Brain microvascular endothelial cell (primary cell): ENCODE results near the gene COL5A3.

Experiments used
- DNase-seq: peaks from one replicate; pipeline ENCODE4 v3.0.0-alpha.2; 2020
- H3K27ac ChIP-seq: fragments of 250-450 bp; sonication (Bioruptor Pico); 2 replicates; pipeline ENCODE4 v1.5.1; 2020; ENCODE audit warnings: mild to moderate bottlenecking, moderate library complexity
- H3K27me3 ChIP-seq: fragments of 250-450 bp; sonication (Bioruptor Pico); replicated peaks from 2 replicates; pipeline ENCODE4 v1.5.1; 2020; ENCODE audit warnings: mild to moderate bottlenecking
- H3K36me3 ChIP-seq: fragments of 250-450 bp; sonication (Bioruptor Pico); replicated peaks from 2 replicates; pipeline ENCODE4 v1.5.1; 2020; ENCODE audit warnings: mild to moderate bottlenecking
- H3K4me3 ChIP-seq: 2 replicates; pipeline ENCODE4 v1.5.1; 2011; ENCODE audit warnings: low read depth, mild to moderate bottlenecking, control low read depth, low read length, moderate library complexity
- in situ Hi-C: cut with HindIII; loops from 2 replicates; pipeline ENCODE4 v1.10.0; 2017; ENCODE audit warnings: low sequenced_read_pairs, low pct_ligation_motif_present
- TF ChIP-seq, protein P1 (sequence below): IDR thresholded peaks from 2 replicates; pipeline ENCODE4 v1.5.1; 2011; ENCODE audit warnings: low read depth, mild to moderate bottlenecking, moderate library complexity, low read length, control low read depth, inconsistent platforms; ENCODE audit errors: missing control alignments

COL5A3 gene

DNA sequence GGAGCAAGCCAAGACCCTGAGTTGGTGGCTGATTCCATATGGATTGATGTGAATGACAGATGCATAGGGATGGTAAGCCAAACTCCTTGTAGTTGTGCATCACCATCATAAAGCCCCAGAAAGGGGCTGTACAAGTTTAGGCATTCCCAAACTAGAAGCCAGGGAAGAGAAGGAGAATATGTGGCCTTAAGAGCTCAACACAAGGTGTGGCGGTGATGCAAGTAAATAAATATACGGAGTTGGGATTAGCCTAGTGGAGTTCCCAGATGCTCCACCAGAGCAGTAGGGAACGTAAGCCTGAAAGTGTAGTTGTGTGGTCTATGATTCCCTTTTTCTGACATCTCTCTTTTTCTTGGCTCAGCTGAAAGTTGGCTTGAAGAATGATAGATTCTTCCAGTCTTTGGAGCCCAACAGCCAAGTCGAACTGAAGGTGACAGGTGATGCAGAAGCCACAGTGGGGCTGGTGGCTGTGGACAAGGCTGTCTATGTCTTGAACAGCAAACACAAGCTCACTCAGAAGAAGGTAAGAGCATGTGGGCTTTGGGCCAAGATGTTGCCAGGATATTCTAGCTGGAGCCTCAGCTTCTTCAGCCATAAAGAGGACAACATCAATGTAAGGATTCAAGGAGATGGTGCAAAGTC, 33.1 kb upstream of the COL5A3 start:
- TF ChIP-seq, protein P1, sequence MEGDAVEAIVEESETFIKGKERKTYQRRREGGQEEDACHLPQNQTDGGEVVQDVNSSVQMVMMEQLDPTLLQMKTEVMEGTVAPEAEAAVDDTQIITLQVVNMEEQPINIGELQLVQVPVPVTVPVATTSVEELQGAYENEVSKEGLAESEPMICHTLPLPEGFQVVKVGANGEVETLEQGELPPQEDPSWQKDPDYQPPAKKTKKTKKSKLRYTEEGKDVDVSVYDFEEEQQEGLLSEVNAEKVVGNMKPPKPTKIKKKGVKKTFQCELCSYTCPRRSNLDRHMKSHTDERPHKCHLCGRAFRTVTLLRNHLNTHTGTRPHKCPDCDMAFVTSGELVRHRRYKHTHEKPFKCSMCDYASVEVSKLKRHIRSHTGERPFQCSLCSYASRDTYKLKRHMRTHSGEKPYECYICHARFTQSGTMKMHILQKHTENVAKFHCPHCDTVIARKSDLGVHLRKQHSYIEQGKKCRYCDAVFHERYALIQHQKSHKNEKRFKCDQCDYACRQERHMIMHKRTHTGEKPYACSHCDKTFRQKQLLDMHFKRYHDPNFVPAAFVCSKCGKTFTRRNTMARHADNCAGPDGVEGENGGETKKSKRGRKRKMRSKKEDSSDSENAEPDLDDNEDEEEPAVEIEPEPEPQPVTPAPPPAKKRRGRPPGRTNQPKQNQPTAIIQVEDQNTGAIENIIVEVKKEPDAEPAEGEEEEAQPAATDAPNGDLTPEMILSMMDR: no peak
- Histone ChIP-seq H3K36me3 (no peaks in the 10 kb centered on the region), H3K27me3 (no peaks in the 10 kb centered on the region), H3K27ac (no peak overlapping the region), H3K4me3 (no peak overlapping the region)
- peak; percentile 40 for DNase-seq
- in situ Hi-C loops: no loop called here

GRCh38 chr19:10037809-10038208, 27.5 kb upstream of the COL5A3 start:
- TF ChIP-seq, protein P1: no peak
- Histone ChIP-seq H3K27ac (no peak overlapping the region), H3K36me3 (no peaks in the 10 kb centered on the region), H3K4me3 (no peak overlapping the region), H3K27me3 (peaks cover 9% of the 10 kb centered on the region)
- in situ Hi-C loops: no loop called here
- DNase-seq: no peak

DNA sequence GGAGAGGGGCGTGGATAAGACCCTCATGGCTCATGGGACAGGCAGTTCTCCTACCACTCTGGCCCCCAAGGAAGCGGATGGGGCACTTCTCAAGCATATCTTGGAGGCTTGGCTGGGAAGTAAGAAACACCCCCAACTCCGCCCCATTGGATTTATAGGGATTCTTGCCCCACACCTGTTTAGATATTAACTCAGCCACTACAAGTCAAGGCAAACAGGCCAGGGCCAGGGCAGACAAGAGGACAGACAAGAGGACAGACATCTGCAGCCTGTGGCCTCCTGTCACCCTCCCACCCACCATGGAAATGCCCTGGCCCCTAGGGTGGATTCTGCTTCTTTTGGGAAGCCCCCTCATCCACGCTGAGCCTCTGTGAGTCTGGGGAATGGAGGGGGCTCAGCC, 27.1 kb upstream of the COL5A3 start:
- Histone ChIP-seq H3K27me3 (peaks cover 11% of the 10 kb centered on the region), H3K4me3 (no peak overlapping the region), H3K27ac (no peak overlapping the region), H3K36me3 (no peaks in the 10 kb centered on the region)
- DNase-seq: no peak
- in situ Hi-C loops: no loop called here
- TF ChIP-seq, protein P1: no peak

DNA sequence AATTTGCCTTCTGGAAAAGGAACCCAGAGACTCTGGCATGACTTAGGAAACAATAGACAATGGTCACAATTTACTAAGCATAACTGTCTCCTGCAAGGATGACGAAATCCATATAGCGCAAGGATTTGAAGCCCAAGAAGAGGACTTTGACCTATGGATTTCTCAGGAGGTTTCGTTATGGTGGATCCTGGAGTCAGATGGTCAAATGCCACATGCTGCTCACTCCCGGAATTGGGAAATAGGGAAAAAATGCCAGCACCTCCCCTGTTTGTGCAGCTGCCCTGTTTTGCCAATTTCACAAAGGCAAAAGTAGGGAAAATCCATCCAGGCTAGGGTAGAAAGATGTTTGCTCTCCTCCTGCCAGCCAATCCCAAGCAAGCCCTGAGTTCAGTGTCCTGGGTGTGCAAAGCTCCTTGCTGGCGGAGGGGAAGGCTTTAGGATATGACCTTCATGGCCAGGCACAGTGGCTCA, 26.3 kb upstream of the COL5A3 start:
- Histone ChIP-seq H3K27me3 (peaks cover 11% of the 10 kb centered on the region), H3K4me3 (no peak overlapping the region), H3K36me3 (no peaks in the 10 kb centered on the region), H3K27ac (no peak overlapping the region)
- no peak for DNase-seq
- in situ Hi-C loops: no loop called here
- TF ChIP-seq, protein P1: no peak

DNA sequence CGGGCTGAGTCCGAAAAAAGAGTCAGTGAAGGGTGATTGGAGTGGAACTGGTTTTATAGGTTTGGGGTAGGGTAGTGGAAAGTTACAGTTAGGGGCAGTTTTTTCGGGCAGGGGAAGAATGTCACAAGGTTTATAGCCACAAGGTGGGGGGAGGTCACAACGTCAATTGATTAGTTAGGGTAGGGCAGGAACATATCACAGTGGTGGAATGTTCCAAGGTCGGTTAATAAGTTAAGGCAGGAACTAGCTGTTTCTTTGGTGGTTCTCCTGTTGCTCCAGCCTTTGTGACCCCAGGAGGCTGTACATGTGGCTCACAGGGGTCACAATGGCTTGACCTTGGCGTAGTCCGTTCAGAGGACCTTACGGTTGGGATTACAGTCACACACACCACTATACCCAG, 23.3 kb upstream of the COL5A3 start:
- no peak overlapping the region for H3K4me3 ChIP-seq
- peaks cover 11% of the 10 kb centered on the region for H3K27me3 ChIP-seq
- no peak overlapping the region for H3K27ac ChIP-seq
- in situ Hi-C loops: no loop called here
- TF ChIP-seq, protein P1: no peak
- no peaks in the 10 kb centered on the region for H3K36me3 ChIP-seq
- no peak for DNase-seq
